Astrocyte (in vitro differentiated cells and primary cell): ENCODE results near the gene CHERP.
"Not testable (repeated sequence)": the region's sequence is repeated elsewhere in the genome, so short reads cannot be mapped to it uniquely, and the experiment has no call there.

Experiments used
- CTCF ChIP-seq: IDR thresholded peaks from 2 replicates; pipeline ENCODE4 v1.5.1; 2011; ENCODE audit warnings: low read depth, mild to moderate bottlenecking, inconsistent platforms, low read length, moderate library complexity; ENCODE audit not compliant: insufficient read depth
- EZH2 ChIP-seq: IDR thresholded peaks from 2 replicates; pipeline ENCODE4 v1.6.1; 2012; ENCODE audit warnings: mild to moderate bottlenecking, low read length, inconsistent platforms; ENCODE audit not compliant: insufficient read depth

- TF ChIP-seq CTCF, EZH2: not testable (repeated sequence)
Observed at GRCh38 chr19:16512611-16513010, 29.6 kb downstream of the CHERP start.
